ENCODE data around the gene UVRAG.

- TF ChIP-seq, protein P1, sequence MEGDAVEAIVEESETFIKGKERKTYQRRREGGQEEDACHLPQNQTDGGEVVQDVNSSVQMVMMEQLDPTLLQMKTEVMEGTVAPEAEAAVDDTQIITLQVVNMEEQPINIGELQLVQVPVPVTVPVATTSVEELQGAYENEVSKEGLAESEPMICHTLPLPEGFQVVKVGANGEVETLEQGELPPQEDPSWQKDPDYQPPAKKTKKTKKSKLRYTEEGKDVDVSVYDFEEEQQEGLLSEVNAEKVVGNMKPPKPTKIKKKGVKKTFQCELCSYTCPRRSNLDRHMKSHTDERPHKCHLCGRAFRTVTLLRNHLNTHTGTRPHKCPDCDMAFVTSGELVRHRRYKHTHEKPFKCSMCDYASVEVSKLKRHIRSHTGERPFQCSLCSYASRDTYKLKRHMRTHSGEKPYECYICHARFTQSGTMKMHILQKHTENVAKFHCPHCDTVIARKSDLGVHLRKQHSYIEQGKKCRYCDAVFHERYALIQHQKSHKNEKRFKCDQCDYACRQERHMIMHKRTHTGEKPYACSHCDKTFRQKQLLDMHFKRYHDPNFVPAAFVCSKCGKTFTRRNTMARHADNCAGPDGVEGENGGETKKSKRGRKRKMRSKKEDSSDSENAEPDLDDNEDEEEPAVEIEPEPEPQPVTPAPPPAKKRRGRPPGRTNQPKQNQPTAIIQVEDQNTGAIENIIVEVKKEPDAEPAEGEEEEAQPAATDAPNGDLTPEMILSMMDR (IDR thresholded peaks at IDR 0.05) = no peak
- TF ChIP-seq POLR2A (IDR thresholded peaks at IDR 0.05) = no peak
Observed at GRCh38 chr11:76177250-76177686, 362.3 kb downstream of the UVRAG start.

All from ovary (tissue), 3 donors.